ENCODE measurements around the gene KNDC1. TPM values are rescaled to one million over a fixed set of nuclear protein-coding genes. Genes with fewer than 3 reads are reported as not detected.

KNDC1 gene
- total RNA-seq, 1 donor from 2014 or later: 20.3 TPM

DNA sequence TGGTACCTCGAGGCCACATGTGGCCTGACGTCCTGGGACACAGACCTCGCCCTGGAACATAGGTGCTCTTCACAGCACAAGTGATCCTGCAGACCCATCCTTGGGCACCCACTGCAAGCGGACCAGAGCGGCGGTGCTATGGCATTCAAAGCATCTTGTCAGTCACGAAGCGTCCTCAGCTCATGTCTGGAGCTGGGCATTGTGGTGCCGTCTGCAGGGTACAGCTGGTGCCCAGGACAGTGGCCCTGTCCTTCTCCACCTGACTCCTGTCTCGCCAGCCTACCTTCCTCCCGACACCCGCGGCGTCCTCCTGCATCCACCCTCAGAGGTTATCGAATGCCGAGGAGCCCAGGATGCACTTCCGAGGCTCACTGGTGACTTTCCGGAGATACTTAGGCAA, 45.8 kb upstream of the KNDC1 start:
- TF ChIP-seq, protein P1, sequence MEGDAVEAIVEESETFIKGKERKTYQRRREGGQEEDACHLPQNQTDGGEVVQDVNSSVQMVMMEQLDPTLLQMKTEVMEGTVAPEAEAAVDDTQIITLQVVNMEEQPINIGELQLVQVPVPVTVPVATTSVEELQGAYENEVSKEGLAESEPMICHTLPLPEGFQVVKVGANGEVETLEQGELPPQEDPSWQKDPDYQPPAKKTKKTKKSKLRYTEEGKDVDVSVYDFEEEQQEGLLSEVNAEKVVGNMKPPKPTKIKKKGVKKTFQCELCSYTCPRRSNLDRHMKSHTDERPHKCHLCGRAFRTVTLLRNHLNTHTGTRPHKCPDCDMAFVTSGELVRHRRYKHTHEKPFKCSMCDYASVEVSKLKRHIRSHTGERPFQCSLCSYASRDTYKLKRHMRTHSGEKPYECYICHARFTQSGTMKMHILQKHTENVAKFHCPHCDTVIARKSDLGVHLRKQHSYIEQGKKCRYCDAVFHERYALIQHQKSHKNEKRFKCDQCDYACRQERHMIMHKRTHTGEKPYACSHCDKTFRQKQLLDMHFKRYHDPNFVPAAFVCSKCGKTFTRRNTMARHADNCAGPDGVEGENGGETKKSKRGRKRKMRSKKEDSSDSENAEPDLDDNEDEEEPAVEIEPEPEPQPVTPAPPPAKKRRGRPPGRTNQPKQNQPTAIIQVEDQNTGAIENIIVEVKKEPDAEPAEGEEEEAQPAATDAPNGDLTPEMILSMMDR (IDR thresholded peaks at IDR 0.05; ENCODE audit: unreplicated experiment): no peak
- Mint-ChIP-seq H3K27me3 (ENCODE audit: low read depth) (peaks cover 6% of the 10 kb centered on the region), H3K4me3 (no peak overlapping the region), H3K27ac (no peak overlapping the region), H3K4me1 (no peaks in the 10 kb centered on the region), H3K9me3 (peaks cover 17% of the 10 kb centered on the region), H3K36me3 (no peaks in the 10 kb centered on the region)
- no peak for DNase-seq (ENCODE audit: low spot score in 2 of 2, unreplicated experiment in 2 of 2)

DNA sequence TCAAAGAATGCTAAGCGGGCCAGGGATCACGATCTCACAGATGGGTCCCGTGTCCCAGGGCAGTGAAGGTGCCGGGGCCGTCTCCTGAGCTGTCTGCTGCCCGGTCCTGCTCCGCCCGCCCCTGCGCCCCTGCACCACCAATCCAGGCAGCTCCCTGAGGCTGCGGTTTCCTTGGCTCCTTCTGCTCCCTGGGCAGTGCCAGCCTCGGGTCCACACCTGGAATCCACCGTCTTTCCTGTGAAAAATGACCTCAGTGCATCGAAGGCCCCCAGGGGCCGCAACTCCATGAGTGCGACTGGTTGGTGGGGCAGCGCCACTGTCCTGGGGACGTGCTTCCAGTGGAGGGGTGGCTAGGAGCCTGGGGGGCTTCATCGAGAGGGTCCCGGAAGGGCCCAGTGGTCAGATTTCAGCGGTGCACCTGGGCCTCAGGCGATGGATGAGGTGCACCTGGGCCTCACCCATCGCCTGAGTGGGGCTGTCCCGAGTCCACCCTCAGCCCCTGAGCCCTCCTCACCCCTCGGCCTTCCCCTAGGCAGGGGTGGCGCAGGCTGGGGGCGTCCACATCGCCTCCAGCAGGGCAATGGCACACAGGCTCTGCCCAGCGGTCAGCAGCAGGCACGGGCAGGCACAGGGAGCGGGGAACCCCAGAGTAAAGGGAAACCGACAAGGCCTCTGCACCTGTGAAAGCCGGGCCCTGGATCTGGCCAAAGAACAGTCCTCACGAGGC, 45.1 kb upstream of the KNDC1 start:
- DNase-seq (ENCODE audit: low spot score in 2 of 2, unreplicated experiment in 2 of 2): no peak

DNA sequence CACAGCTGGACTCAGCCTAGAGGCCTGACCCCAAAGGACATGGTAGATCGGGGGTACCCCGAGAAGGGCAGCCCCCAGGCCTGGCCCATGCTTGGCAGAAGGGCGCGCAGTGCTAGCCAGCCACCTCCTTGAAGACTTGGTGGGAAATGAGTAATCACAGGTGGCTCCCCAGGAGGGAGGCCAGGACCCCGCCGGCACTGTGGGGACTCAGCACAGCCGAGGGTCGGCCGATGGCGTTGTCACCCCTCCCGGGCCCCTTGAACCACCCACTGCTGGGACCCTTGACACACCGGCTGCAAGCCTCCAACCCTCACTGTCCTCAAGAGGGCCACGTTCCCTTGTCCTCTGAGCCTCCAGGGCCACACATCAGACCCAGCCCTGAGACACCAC, 44.6 kb upstream of the KNDC1 start:
- H3K27me3 Mint-ChIP-seq (ENCODE audit: low read depth): peaks cover 10% of the 10 kb centered on the region
- no peak overlapping the region for H3K27ac Mint-ChIP-seq
- no peaks in the 10 kb centered on the region for H3K36me3 Mint-ChIP-seq
- H3K9me3 Mint-ChIP-seq: peaks cover 19% of the 10 kb centered on the region
- DNase-seq (ENCODE audit: low spot score in 2 of 2, unreplicated experiment in 2 of 2): no peak
- TF ChIP-seq, protein P1 (IDR thresholded peaks at IDR 0.05; ENCODE audit: unreplicated experiment): no peak
- H3K4me3 Mint-ChIP-seq: no peak overlapping the region
- no peaks in the 10 kb centered on the region for H3K4me1 Mint-ChIP-seq

More for the DNA sequence above, 45.1 kb upstream of the KNDC1 start:
- peaks cover 17% of the 10 kb centered on the region for H3K9me3 Mint-ChIP-seq
- no peak overlapping the region for H3K4me3 Mint-ChIP-seq
- TF ChIP-seq, protein P1 (IDR thresholded peaks at IDR 0.05; ENCODE audit: unreplicated experiment): no peak
- H3K27me3 Mint-ChIP-seq (ENCODE audit: low read depth): peaks cover 10% of the 10 kb centered on the region
- H3K27ac Mint-ChIP-seq: no peak overlapping the region
- H3K36me3 Mint-ChIP-seq: no peaks in the 10 kb centered on the region
- H3K4me1 Mint-ChIP-seq: no peaks in the 10 kb centered on the region

DNA sequence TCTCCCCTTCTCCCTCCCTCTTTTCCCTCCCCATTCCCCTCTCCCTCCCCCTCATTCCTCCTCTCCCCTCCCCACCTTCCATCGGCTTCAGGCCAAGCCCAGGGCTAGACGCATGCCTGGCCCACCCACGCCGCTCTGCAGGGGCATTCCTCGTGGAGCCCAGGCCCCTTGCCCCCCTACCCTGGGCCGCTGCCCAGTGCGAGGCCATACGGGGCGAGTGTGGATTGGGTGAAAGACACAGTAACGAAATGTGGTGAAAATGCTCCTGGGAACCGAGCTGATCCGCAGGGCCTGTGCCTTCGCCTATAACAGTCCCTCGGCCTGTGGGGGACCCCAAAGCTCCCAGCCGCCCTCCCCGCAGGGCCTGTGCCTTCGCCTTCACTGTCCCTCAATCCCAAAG, 44.0 kb upstream of the KNDC1 start:
- H3K27ac Mint-ChIP-seq: no peak overlapping the region
- peaks cover 11% of the 10 kb centered on the region for H3K27me3 Mint-ChIP-seq (ENCODE audit: low read depth)
- no peaks in the 10 kb centered on the region for H3K36me3 Mint-ChIP-seq
- no peak for DNase-seq (ENCODE audit: low spot score in 2 of 2, unreplicated experiment in 2 of 2)
- peaks cover 22% of the 10 kb centered on the region for H3K9me3 Mint-ChIP-seq
- no peak overlapping the region for H3K4me3 Mint-ChIP-seq
- TF ChIP-seq, protein P1 (IDR thresholded peaks at IDR 0.05; ENCODE audit: unreplicated experiment): no peak
- no peaks in the 10 kb centered on the region for H3K4me1 Mint-ChIP-seq

DNA sequence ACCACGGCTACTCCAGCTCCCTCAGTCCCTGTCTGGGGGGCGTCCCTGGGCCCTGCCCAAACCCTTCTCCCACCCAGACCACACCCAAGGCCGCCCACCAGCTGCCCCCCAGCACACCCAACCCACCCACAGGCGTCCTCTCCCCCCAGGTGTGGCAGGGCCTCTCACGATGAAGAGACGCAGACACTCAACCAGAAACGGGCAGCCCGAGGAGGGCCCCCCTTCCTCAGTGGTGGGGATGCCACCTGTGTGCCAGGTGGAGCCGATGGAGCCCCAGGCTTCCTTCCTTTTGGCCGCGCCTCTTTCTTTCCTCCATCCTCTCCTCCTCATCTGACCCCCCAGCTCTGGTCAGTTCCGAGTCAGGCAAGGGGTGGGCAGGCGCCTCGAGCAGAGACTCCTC, 43.6 kb upstream of the KNDC1 start:
- H3K27me3 Mint-ChIP-seq (ENCODE audit: low read depth): peaks cover 11% of the 10 kb centered on the region
- no peaks in the 10 kb centered on the region for H3K36me3 Mint-ChIP-seq
- no peaks in the 10 kb centered on the region for H3K4me1 Mint-ChIP-seq
- no peak overlapping the region for H3K27ac Mint-ChIP-seq
- H3K4me3 Mint-ChIP-seq: no peak overlapping the region
- TF ChIP-seq, protein P1 (IDR thresholded peaks at IDR 0.05; ENCODE audit: unreplicated experiment): no peak
- peaks cover 22% of the 10 kb centered on the region for H3K9me3 Mint-ChIP-seq
- DNase-seq (ENCODE audit: low spot score in 2 of 2, unreplicated experiment in 2 of 2): no peak
